K562 (cell line): Measurements from ENCODE around the gene EFR3B. TPM values are rescaled to one million over a fixed set of nuclear protein-coding genes. Genes with fewer than 3 reads are reported as not detected.
A peak's percentile ranks its signal among the peaks of the same experiment; 100 is the strongest.

Source experiments
- ATAC-seq: fragments of 200-7000 bp; cut with Tn5 transposase; 3 replicates; pipeline ENCODE4 v1.9.1; 2020; ENCODE audit warnings: moderate library complexity
- BruUV-seq: library from RNA; stranded (reverse); fragments of 400-500 nt; replicated peaks from 2 replicates; lab custom pipeline; 2021; lab: Mats Ljungman, UMichigan
- CTCF ChIA-PET: fragments of 300-600 bp; formaldehyde crosslinking; extraction: SDS; loops from one replicate; lab custom pipeline; 2021; ENCODE audit warnings: low intra/inter-chr PET ratio; lab: Yijun Ruan, JAX
- POLR2A ChIA-PET: fragments of 300-600, 350-650 bp; sonication (Branson Sonifier 250); formaldehyde crosslinking; extraction: SDS; loops from one replicate; lab custom pipeline; 2021; ENCODE audit warnings: antibody characterized with exemption, inconsistent platforms; lab: Yijun Ruan, JAX
- DNase-seq, 4 experiments: peaks; one replicate each; pipeline versions ENCODE4 v3.0.0 to v3.0.0-alpha.2; 2011 to 2018; ENCODE audit warnings: low spot score in 3 of 4, mixed read lengths in 3 of 4; ENCODE audit errors: extremely low read depth in 1 of 4
- FAIRE-seq: peaks from 2 replicates; lab custom pipeline; 2011; peaks lifted over from hg19 to GRCh38; lab: Jason Lieb, UNC
- H2AFZ ChIP-seq: 2 replicates; pipeline ENCODE4 v1.6.0; 2011; ENCODE audit warnings: low read depth, low read length, control low read depth, inconsistent platforms
- H3K27ac ChIP-seq: fragments of 200-600 bp; 3 replicates; pipeline ENCODE4 v1.8.0; 2011; ENCODE audit warnings: low read depth, mild to moderate bottlenecking, control low read depth, inconsistent platforms, low read length, moderate library complexity, mixed read lengths; ENCODE audit errors: extremely low read depth
- H3K27me3 ChIP-seq, 2 experiments: fragments of 300-600 bp in 1 of 2; 2 replicates in 1 of 2; 3 replicates in 1 of 2; pipeline versions ENCODE4 v1.6.0 to v1.8.0; 2011; ENCODE audit warnings: inconsistent platforms in 2 of 2, low read length in 2 of 2, mild to moderate bottlenecking in 1 of 2, mixed read lengths in 1 of 2, moderate library complexity in 1 of 2; ENCODE audit not compliant: control insufficient read depth in 2 of 2, insufficient read depth in 2 of 2
- H3K36me3 ChIP-seq: fragments of 300-600 bp; 3 replicates; pipeline ENCODE4 v1.8.0; 2011; ENCODE audit warnings: mild to moderate bottlenecking, low read length, inconsistent platforms; ENCODE audit not compliant: control insufficient read depth, insufficient read depth
- H3K4me1 ChIP-seq, 2 experiments: fragments of 200-600 bp in 1 of 2; replicated peaks in 1 of 2; 2 replicates in 1 of 2; 3 replicates in 1 of 2; pipeline versions ENCODE4 v1.5.1 to v1.8.0; 2011; ENCODE audit warnings: inconsistent platforms in 2 of 2, low read length in 2 of 2, mild to moderate bottlenecking in 1 of 2, mixed read lengths in 1 of 2, moderate library complexity in 1 of 2; ENCODE audit not compliant: control insufficient read depth in 2 of 2, insufficient read depth in 2 of 2
- H3K4me2 ChIP-seq: 2 replicates; pipeline ENCODE4 v1.6.1; 2011; ENCODE audit warnings: low read length, control low read depth, inconsistent platforms, mixed read lengths; ENCODE audit not compliant: insufficient read depth
- H3K4me3 ChIP-seq: fragments of 200-600 bp; sonication (generic), shearing (Covaris generic); 2 replicates; pipeline ENCODE4 v1.5.1; 2016; ENCODE audit warnings: control low read depth, inconsistent platforms
- H3K79me2 ChIP-seq: fragments of 200-600 bp; 3 replicates; pipeline ENCODE4 v1.8.0; 2011; ENCODE audit warnings: low read length, inconsistent platforms; ENCODE audit not compliant: control insufficient read depth, insufficient read depth
- H3K9ac ChIP-seq, 2 experiments: 2 replicates each; pipeline versions ENCODE4 v1.6.0 to v1.6.1; 2011; ENCODE audit warnings: low read depth in 2 of 2, low read length in 2 of 2, control low read depth in 1 of 2, inconsistent platforms in 1 of 2, mild to moderate bottlenecking in 1 of 2, mixed read lengths in 1 of 2; ENCODE audit not compliant: insufficient read depth in 1 of 2
- H3K9me1 ChIP-seq: one replicate; pipeline ENCODE4 v1.6.0; 2011; ENCODE audit warnings: inconsistent platforms, mild to moderate bottlenecking, low read length, moderate library complexity; ENCODE audit not compliant: control insufficient read depth, insufficient read depth
- H3K9me3 ChIP-seq: replicated peaks from 2 replicates; pipeline ENCODE4 v1.5.1; 2011; ENCODE audit warnings: low read depth, low read length, inconsistent platforms; ENCODE audit not compliant: control insufficient read depth, insufficient read depth
- H4K20me1 ChIP-seq: replicated peaks from 2 replicates; pipeline ENCODE4 v1.6.1; 2011; ENCODE audit warnings: low read length, inconsistent platforms, mixed read lengths; ENCODE audit not compliant: control insufficient read depth, insufficient read depth
- DDX20 ChIP-seq: fragments of 450-650 bp; IDR thresholded peaks from 2 replicates; pipeline ENCODE4 v1.6.1; 2016; ENCODE audit warnings: missing genetic modification characterization, low read depth, mild to moderate bottlenecking, missing compliant biosample characterization, moderate library complexity
- HDAC1 ChIP-seq, 2 experiments: fragments of 450-650 bp; IDR thresholded peaks; 2 replicates each; pipeline ENCODE4 v1.6.1; 2016 to 2017; ENCODE audit warnings: inconsistent platforms in 1 of 2, mild to moderate bottlenecking in 1 of 2, moderate library complexity in 1 of 2
- HOXB6 ChIP-seq: fragments of 250-450 bp; sonication (Bioruptor Pico); IDR thresholded peaks from 2 replicates; pipeline ENCODE4 v1.5.1; 2022; ENCODE audit warnings: mild to moderate bottlenecking, borderline replicate concordance
- NONO ChIP-seq, 2 experiments: fragments of 200-400 bp in 1 of 2; fragments of 450-650 bp in 1 of 2; formaldehyde crosslinking in 1 of 2; IDR thresholded peaks; 2 replicates each; pipeline ENCODE4 v1.6.1; 2017; ENCODE audit warnings: low read depth in 2 of 2, mild to moderate bottlenecking in 2 of 2, moderate library complexity in 2 of 2, low read length in 1 of 2
- POU5F1 ChIP-seq: fragments of 150-350 bp; IDR thresholded peaks from 2 replicates; pipeline ENCODE4 v1.6.1; 2014; ENCODE audit warnings: borderline replicate concordance, low read length, low read depth, mild to moderate bottlenecking; ENCODE audit not compliant: partially characterized antibody
- RBBP5 ChIP-seq: fragments of 200-600 bp; sonication (generic); IDR thresholded peaks from 2 replicates; pipeline ENCODE4 v1.6.1; 2012; ENCODE audit warnings: borderline replicate concordance, mild to moderate bottlenecking, low read length, control low read depth, inconsistent platforms; ENCODE audit not compliant: insufficient read depth, poor library complexity, severe bottlenecking
- TCFL5 ChIP-seq: fragments of 250-450 bp; sonication (Bioruptor Pico); conservative IDR thresholded peaks from 2 replicates; pipeline ENCODE4 v1.6.1; 2021; ENCODE audit warnings: mild to moderate bottlenecking, moderate library complexity, matching md5 sums
- TEAD1 ChIP-seq, 2 experiments: fragments of 450-650 bp in 1 of 2; sonication (generic) in 1 of 2; formaldehyde crosslinking; IDR thresholded peaks; 2 replicates each; pipeline versions ENCODE4 v1.4.0 to v1.8.0; 2020 to 2022; ENCODE audit warnings: mild to moderate bottlenecking in 2 of 2, missing genetic modification reagents in 1 of 2
- ZNF133 ChIP-seq: fragments of 250-450 bp; sonication (Bioruptor Pico); IDR thresholded peaks from 2 replicates; pipeline ENCODE4 v1.4.0; 2020; ENCODE audit warnings: mild to moderate bottlenecking
- ZNF507 ChIP-seq: conservative IDR thresholded peaks from 2 replicates; pipeline ENCODE4 v1.6.1; 2017; ENCODE audit warnings: missing genetic modification characterization, missing compliant biosample characterization
- ZNF79 ChIP-seq: fragments of 250-450 bp; sonication (Bioruptor Pico); IDR thresholded peaks from 2 replicates; pipeline ENCODE4 v1.4.0; 2020; ENCODE audit warnings: low read depth, mild to moderate bottlenecking, moderate library complexity
- WGBS: fragments of 100-300 bp; shearing (Covaris generic); methylation state at CpG from one replicate; pipeline ENCODE4 v1.1.6; 2016; ENCODE audit warnings: low coverage, mixed read lengths; ENCODE audit not compliant: insufficient coverage; ENCODE audit errors: missing lambda C conversion rate; 5-methylcytosine and 5-hydroxymethylcytosine counted together
- in situ Hi-C: fragments of 300-500 bp; cut with MboI; formaldehyde crosslinking; loops from 4 replicates; pipeline ENCODE4 v1.15.0; 2018; ENCODE audit warnings: inconsistent platforms, mixed read lengths
- intact Hi-C: fragments of 100-400 bp; cut with micrococcal nuclease; formaldehyde crosslinking; loops from 2 replicates; pipeline ENCODE4 v1.14.2; 2022
- polyA plus RNA-seq, 8 experiments: library from polyadenylated mRNA; depleted of rRNA in 4 of 8; stranded (reverse) in 5 of 8; unstranded in 3 of 8; fragments of >200 nt; fragmentation: Nextera tagmentation in 2 of 8; fragmentation: Illumina TruSeq in 1 of 8; extraction: Ambion mirVana in 2 of 8; extraction: Trizol in 1 of 8; gene quantifications; 2 replicates each; pipeline versions ENCODE4 v1.2.1 to v1.2.3, GENCODE V29; 2011 to 2014; ENCODE audit warnings: inconsistent platforms in 1 of 8, missing spikeins in 1 of 8
- total RNA-seq, 7 experiments: library from RNA; depleted of rRNA in 6 of 7; stranded (reverse); fragments of >200 nt in 6 of 7; fragmentation: Illumina TruSeq in 2 of 7; extraction: Trizol in 2 of 7; gene quantifications; 2 replicates each; pipeline versions ENCODE4 v1.2.1 to v1.2.3, GENCODE V29; 2011 to 2021; ENCODE audit warnings: low replicate concordance in 1 of 7
- TF ChIP-seq, protein P1 (sequence below): conservative IDR thresholded peaks from 2 replicates; pipeline ENCODE4 v1.6.1; 2011; ENCODE audit warnings: low read depth, mild to moderate bottlenecking, low read length; ENCODE audit not compliant: control insufficient read depth

Gene EFR3B
- total and polyA plus RNA-seq, 9 of the 15 experiments (the other 6 are each of a cell fraction or from before 2014, with no cell fraction given) = not detected

DNA sequence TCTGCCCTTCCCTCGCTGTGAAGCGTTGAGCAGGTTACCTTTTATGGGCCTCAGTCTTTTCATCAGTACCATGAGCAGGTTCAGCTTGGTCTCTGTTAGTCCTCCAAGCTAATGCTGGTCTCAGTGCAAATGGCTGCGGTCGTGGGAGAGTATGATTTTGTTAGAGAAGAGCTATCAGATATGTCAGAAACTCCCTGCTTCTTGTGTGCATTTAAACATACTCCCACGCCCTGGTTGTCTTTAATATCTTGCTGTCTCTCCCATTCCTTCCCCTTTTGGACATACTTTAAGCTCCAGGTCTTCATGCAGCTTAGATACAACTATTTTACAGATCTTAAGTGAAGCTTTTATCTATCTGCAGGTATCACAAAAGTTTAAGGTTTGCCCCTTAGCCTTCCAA lies 62.9 kb downstream of the EFR3B start:
- TF ChIP-seq TEAD1 (CRISPR knock-in tag; IDR thresholded peaks at IDR 0.05) (0 out of 4 replicates have a peak, but pooled peaks of 1 of the 2 experiments have one; percentile 31), ZNF507 (tag) (no peak)
- Histone ChIP-seq H4K20me1 (no peaks in the 10 kb centered on the region; the same call in 1 of the 2 replicates), H3K9ac (no peak overlapping the region), H3K79me2 (no peaks in the 10 kb centered on the region), H3K27ac (no peak overlapping the region), H3K36me3 (no peaks in the 10 kb centered on the region), H3K4me1 (peaks cover 0 to 2% of the 10 kb centered on the region in 2 experiments; a peak in 2 of 5 replicates), H2AFZ (no peak overlapping the region), H3K4me2 (no peak overlapping the region), H3K4me3 (no peak overlapping the region), H3K9me1 (no peaks in the 10 kb centered on the region), H3K9me3 (no peaks in the 10 kb centered on the region), H3K27me3 (peaks cover 22 to 47% of the 10 kb centered on the region in 2 experiments; a peak in 4 of 5 replicates)
- POLR2A ChIA-PET = interaction anchor here (0.6 to 1.9 kb wide), 5 partner anchors 9 to 1486 kb away, joined by 3 to 8 read pairs (median 4); no protein-coding TSS in a partner anchor
- CTCF ChIA-PET = no interaction called here
- FAIRE-seq = no peak
- WGBS = 1% methylated on average over 5 of the region's 5 CpGs
- no peak for DNase-seq
- ATAC-seq = no peak
- intact Hi-C loops = no loop called here
- in situ Hi-C loops = no loop called here
- no TSS peak for BruUV-seq

DNA sequence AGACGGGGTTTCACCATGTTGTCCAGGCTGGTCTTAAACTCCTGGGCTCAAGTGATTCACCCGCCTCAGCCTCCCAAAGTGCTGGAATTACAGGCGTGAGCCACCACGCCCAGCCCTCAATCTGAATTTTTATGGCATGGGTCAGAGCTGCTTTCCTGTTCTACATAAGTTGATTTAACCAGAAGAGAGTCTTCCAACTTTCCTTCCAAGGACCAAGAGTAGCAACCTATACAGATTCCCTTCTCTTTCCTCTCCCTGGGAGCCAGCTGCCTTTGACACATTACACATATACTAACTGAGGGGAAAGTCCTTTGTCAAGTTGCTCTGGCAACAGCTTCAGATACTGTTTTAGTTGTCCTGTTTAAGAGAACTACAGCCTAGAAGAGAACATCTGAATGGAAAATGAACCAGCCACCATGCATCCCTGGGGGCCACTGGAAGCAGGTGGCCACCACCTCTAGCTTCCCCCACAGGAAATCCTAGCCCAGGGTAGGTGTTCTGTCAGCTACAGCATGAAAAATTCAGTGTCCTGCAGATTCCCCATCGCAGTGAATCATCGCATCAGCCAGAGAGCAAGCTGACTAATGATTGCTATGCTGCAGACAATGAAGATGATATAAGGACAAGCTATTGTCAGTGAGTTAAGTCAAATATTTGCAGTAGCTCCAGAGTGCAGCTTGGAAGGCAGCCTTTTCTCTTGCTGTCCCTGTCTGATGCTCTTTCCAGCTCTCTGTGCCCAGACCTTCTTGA lies 63.6 kb downstream of the EFR3B start:
- H3K9me3 ChIP-seq = no peaks in the 10 kb centered on the region
- H2AFZ ChIP-seq = no peak overlapping the region
- peaks cover 0 to 2% of the 10 kb centered on the region in 2 experiments; a peak in 2 of 5 replicates for H3K4me1 ChIP-seq
- H3K27me3 ChIP-seq = peaks cover 26 to 51% of the 10 kb centered on the region in 2 experiments; a peak in 4 of 5 replicates
- no peak overlapping the region for H3K27ac ChIP-seq
- ATAC-seq (no peak), FAIRE-seq (peak; percentile 11), DNase-seq (no peak)
- no peak overlapping the region for H3K9ac ChIP-seq
- ChIA-PET POLR2A (interaction anchor here (0.6 to 1.9 kb wide), 5 partner anchors 9 to 1486 kb away, joined by 3 to 8 read pairs (median 4); no protein-coding TSS in a partner anchor), CTCF (no interaction called here)
- no peaks in the 10 kb centered on the region; the same call in 1 of the 2 replicates for H4K20me1 ChIP-seq
- BruUV-seq = no TSS peak
- under 1% methylated on average over 6 of the region's 6 CpGs for WGBS
- intact Hi-C loops (no loop called here), in situ Hi-C loops (no loop called here)
- H3K4me3 ChIP-seq = no peak overlapping the region
- H3K79me2 ChIP-seq = no peaks in the 10 kb centered on the region
- H3K9me1 ChIP-seq = no peaks in the 10 kb centered on the region
- H3K36me3 ChIP-seq = no peaks in the 10 kb centered on the region
- H3K4me2 ChIP-seq = no peak overlapping the region
- TF ChIP-seq ZNF133 (CRISPR knock-in tag) = no peak
- no peak for TF ChIP-seq TCFL5 (CRISPR knock-in tag)
- no peak for TF ChIP-seq DDX20 (tag)
- no peak for TF ChIP-seq RBBP5
- TF ChIP-seq HDAC1 (IDR thresholded peaks at IDR 0.05) = no peak
- TF ChIP-seq, protein P1, sequence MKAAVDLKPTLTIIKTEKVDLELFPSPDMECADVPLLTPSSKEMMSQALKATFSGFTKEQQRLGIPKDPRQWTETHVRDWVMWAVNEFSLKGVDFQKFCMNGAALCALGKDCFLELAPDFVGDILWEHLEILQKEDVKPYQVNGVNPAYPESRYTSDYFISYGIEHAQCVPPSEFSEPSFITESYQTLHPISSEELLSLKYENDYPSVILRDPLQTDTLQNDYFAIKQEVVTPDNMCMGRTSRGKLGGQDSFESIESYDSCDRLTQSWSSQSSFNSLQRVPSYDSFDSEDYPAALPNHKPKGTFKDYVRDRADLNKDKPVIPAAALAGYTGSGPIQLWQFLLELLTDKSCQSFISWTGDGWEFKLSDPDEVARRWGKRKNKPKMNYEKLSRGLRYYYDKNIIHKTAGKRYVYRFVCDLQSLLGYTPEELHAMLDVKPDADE = no peak
- no peak for TF ChIP-seq ZNF79 (CRISPR knock-in tag)
- no peak for TF ChIP-seq POU5F1
- TF ChIP-seq HOXB6 (CRISPR knock-in tag) = no peak
- no peak for TF ChIP-seq NONO (IDR thresholded peaks at IDR 0.05; ENCODE audit: low read depth in 2 of 2, low read length in 1 of 2)
- TF ChIP-seq, all 486 proteins: peak for 0
